Gastrocnemius medialis (tissue), 4 donors: ENCODE data around the gene CRACDL. TPM values are rescaled to one million over a fixed set of nuclear protein-coding genes. Genes with fewer than 3 reads are reported as not detected.
"Not testable (repeated sequence)": the region's sequence is repeated elsewhere in the genome, so short reads cannot be mapped to it uniquely, and the experiment has no call there.

Experiments used
- ATAC-seq, 2 donors: fragments of 150-250 bp; one replicate each; pipeline ENCODE4 v1.9.1; 2016
- DNase-seq, 2 donors: peaks; one replicate each; pipeline ENCODE4 v3.0.0-alpha.2; 2019
- H3K27ac ChIP-seq, 4 donors: fragments of 200-600 bp; sonication (generic); 1 replicate in 1 of 4; 2 replicates in 3 of 4; pipeline ENCODE4 v1.5.1; 2016 to 2018; ENCODE audit warnings: mild to moderate bottlenecking in 2 of 4, moderate library complexity in 1 of 4
- H3K27me3 ChIP-seq, 3 donors: fragments of 200-600 bp; sonication (generic) in 2 of 3; 1 replicate in 1 of 3; 2 replicates in 2 of 3; pipeline versions ENCODE4 v1.5.1 to v1.6.0; 2016 to 2019; ENCODE audit warnings: mild to moderate bottlenecking in 1 of 3, moderate library complexity in 1 of 3
- H3K36me3 ChIP-seq, 2 donors: fragments of 200-600 bp; sonication (generic) in 1 of 2; one replicate each; pipeline ENCODE4 v1.5.1; 2017 to 2018
- H3K4me1 ChIP-seq, 2 donors: fragments of 200-600 bp; sonication (generic) in 1 of 2; one replicate each; pipeline ENCODE4 v1.5.1; 2016 to 2017; ENCODE audit warnings: mild to moderate bottlenecking in 2 of 2
- H3K4me3 ChIP-seq, 4 donors: fragments of 200-600 bp; sonication (generic) in 3 of 4; 1 replicate in 1 of 4; 2 replicates in 3 of 4; pipeline ENCODE4 v1.5.1; 2016 to 2019; ENCODE audit warnings: mild to moderate bottlenecking in 2 of 4
- H3K9me3 ChIP-seq, 3 donors: fragments of 200-600 bp; sonication (generic) in 2 of 3; 1 replicate in 1 of 3; 2 replicates in 2 of 3; pipeline ENCODE4 v1.5.1; 2016 to 2019
- CTCF ChIP-seq, 5 experiments: fragments of 450-650 bp in 3 of 5; fragments of 200-600 bp in 2 of 5; sonication (generic) in 2 of 5; IDR thresholded peaks in 4 of 5; conservative IDR thresholded peaks in 1 of 5; 1 replicate in 4 of 5; 2 replicates in 1 of 5; pipeline ENCODE4 v1.5.1; 2016 to 2019; ENCODE audit warnings: antibody characterized with exemption in 5 of 5, mild to moderate bottlenecking in 3 of 5, moderate library complexity in 3 of 5
- POLR2A ChIP-seq, 2 donors: fragments of 450-650 bp; IDR thresholded peaks; one replicate each; pipeline ENCODE4 v1.6.1; 2017; ENCODE audit warnings: antibody characterized with exemption in 2 of 2, mild to moderate bottlenecking in 2 of 2, moderate library complexity in 2 of 2
- in situ Hi-C, 4 donors: fragments of 200-750 bp; cut with MboI; loops; one replicate each; pipeline versions ENCODE4 v1.15.0 to v1.8.0; 2017; ENCODE audit warnings: low sequenced_read_pairs in 4 of 4
- intact Hi-C: fragments of 100-400 bp; cut with DNase I; formaldehyde crosslinking; loops from one replicate; pipeline ENCODE4 v1.15.1; 2023; ENCODE audit warnings: low total_unique reads
- total RNA-seq, 4 donors: library from RNA; depleted of rRNA; stranded (reverse); fragments of >200 nt; gene quantifications; one replicate each; pipeline versions ENCODE4 v1.1.0 to v1.2.3, GENCODE V29; 2016

CRACDL gene
- total RNA-seq, 4 donors from 2014 or later = 0.71 to 18.2 (median 2.9) TPM

- TF ChIP-seq POLR2A (IDR thresholded peaks at IDR 0.05) (no peak), CTCF (IDR thresholded peaks at IDR 0.05 in 4 of 5, conservative IDR thresholded peaks at IDR 0.05 in 1 of 5) (no peak)
- intact Hi-C loops = no loop called here
- H3K4me3 ChIP-seq = no peak overlapping the region
- ATAC-seq = no peak
- no peaks in the 10 kb centered on the region for H3K9me3 ChIP-seq
- no peaks in the 10 kb centered on the region for H3K4me1 ChIP-seq
- H3K27ac ChIP-seq = no peak overlapping the region
- no peaks in the 10 kb centered on the region for H3K27me3 ChIP-seq
- in situ Hi-C loops = no loop called here
- H3K36me3 ChIP-seq = no peaks in the 10 kb centered on the region
- no peak for DNase-seq
These were observed 33.0 kb downstream of the CRACDL start for GRCh38 chr2:98903064-98903355.

GRCh38 chr2:98902209-98903063 lies 33.6 kb downstream of the CRACDL start:
- H3K9me3 ChIP-seq = no peaks in the 10 kb centered on the region
- intact Hi-C loops (no loop called here), in situ Hi-C loops (no loop called here)
- H3K4me3 ChIP-seq = no peak overlapping the region
- H3K36me3 ChIP-seq = no peaks in the 10 kb centered on the region
- H3K27me3 ChIP-seq = no peaks in the 10 kb centered on the region
- H3K4me1 ChIP-seq = no peaks in the 10 kb centered on the region
- H3K27ac ChIP-seq = no peak overlapping the region
- ATAC-seq = no peak
- TF ChIP-seq CTCF (IDR thresholded peaks at IDR 0.05 in 4 of 5, conservative IDR thresholded peaks at IDR 0.05 in 1 of 5) (no peak), POLR2A (IDR thresholded peaks at IDR 0.05) (no peak)
- no peak for DNase-seq

- TF ChIP-seq CTCF (IDR thresholded peaks at IDR 0.05 in 4 of 5, conservative IDR thresholded peaks at IDR 0.05 in 1 of 5) = no peak
- TF ChIP-seq POLR2A (IDR thresholded peaks at IDR 0.05) = no peak
- DNase-seq (no peak), ATAC-seq (no peak)
- intact Hi-C loops (no loop called here), in situ Hi-C loops (no loop called here)
- no peak overlapping the region for H3K4me3 ChIP-seq
- H3K27ac ChIP-seq = no peak overlapping the region
- H3K36me3 ChIP-seq = no peaks in the 10 kb centered on the region
- H3K4me1 ChIP-seq = no peaks in the 10 kb centered on the region
- H3K27me3 ChIP-seq = no peaks in the 10 kb centered on the region
- H3K9me3 ChIP-seq = no peaks in the 10 kb centered on the region
These were observed 34.3 kb downstream of the CRACDL start for GRCh38 chr2:98901702-98902101.

- in situ Hi-C loops (no loop called here), intact Hi-C loops (no loop called here)
- DNase-seq (no peak), ATAC-seq (no peak)
- TF ChIP-seq POLR2A (IDR thresholded peaks at IDR 0.05) (no peak), CTCF (IDR thresholded peaks at IDR 0.05 in 4 of 5, conservative IDR thresholded peaks at IDR 0.05 in 1 of 5) (no peak)
- Histone ChIP-seq H3K36me3 (no peaks in the 10 kb centered on the region), H3K4me1 (peaks cover 0 to 3% of the 10 kb centered on the region in 2 donors), H3K27me3 (no peaks in the 10 kb centered on the region), H3K27ac (no peak overlapping the region), H3K9me3 (no peaks in the 10 kb centered on the region), H3K4me3 (no peak overlapping the region)
These were observed 34.7 kb downstream of the CRACDL start for GRCh38 chr2:98901291-98901690.

- Histone ChIP-seq H3K9me3 (no peaks in the 10 kb centered on the region), H3K27me3 (no peaks in the 10 kb centered on the region), H3K36me3 (no peaks in the 10 kb centered on the region), H3K4me1 (peaks cover 0 to 7% of the 10 kb centered on the region in 2 donors), H3K27ac (no peak overlapping the region), H3K4me3 (no peak overlapping the region)
- in situ Hi-C loops = no loop called here
- TF ChIP-seq CTCF (IDR thresholded peaks at IDR 0.05 in 4 of 5, conservative IDR thresholded peaks at IDR 0.05 in 1 of 5) (no peak), POLR2A (IDR thresholded peaks at IDR 0.05) (no peak)
- ATAC-seq (no peak), DNase-seq (no peak)
- intact Hi-C loops = no loop called here
These were observed 35.3 kb downstream of the CRACDL start for GRCh38 chr2:98900721-98901120.

GRCh38 chr2:98899703-98900078 lies 36.3 kb downstream of the CRACDL start:
- intact Hi-C loops, H3K27ac ChIP-seq, H3K36me3 ChIP-seq, H3K4me1 ChIP-seq, DNase-seq, H3K4me3 ChIP-seq, H3K9me3 ChIP-seq, in situ Hi-C loops, ATAC-seq, H3K27me3 ChIP-seq: not testable (repeated sequence)
